ENCODE results near the gene DOCK4. TPM values are rescaled to one million over a fixed set of nuclear protein-coding genes. Genes with fewer than 3 reads are reported as not detected.
A peak's percentile ranks its signal among the peaks of the same experiment; 100 is the strongest.

DOCK4 gene
- total and polyA plus RNA-seq, 4 donors, result 40.3 to 95.0 (median 56.4) TPM

- no peak overlapping the region for H3K27ac ChIP-seq (ENCODE audit: low read depth, low read length)
- no peak overlapping the region for H3K4me3 ChIP-seq (ENCODE audit: low read depth, low read length)
- H3K9me3 ChIP-seq (ENCODE audit: control insufficient read depth, insufficient read depth, low read length), result no peaks in the 10 kb centered on the region
- no peaks in the 10 kb centered on the region for H3K27me3 ChIP-seq (ENCODE audit: control insufficient read depth, insufficient read depth, low read length)
- WGBS (ENCODE audit: insufficient coverage), result 62% methylated on average over 5 of the region's 8 CpGs
- H3K4me1 ChIP-seq (ENCODE audit: control insufficient read depth, insufficient read depth, low read length), result no peaks in the 10 kb centered on the region
- H3K36me3 ChIP-seq (ENCODE audit: control insufficient read depth, insufficient read depth, low read length), result no peaks in the 10 kb centered on the region
- no peak for DNase-seq (ENCODE audit: low read depth in 4 of 6, low spot score in 6 of 6)
These were observed 113.9 kb downstream of the DOCK4 start for GRCh38 chr7:112092306-112092705.

GRCh38 chr7:112091768-112092167 is 114.4 kb downstream of the DOCK4 start:
- Histone ChIP-seq H3K27me3 (ENCODE audit: control insufficient read depth, insufficient read depth, low read length) (no peaks in the 10 kb centered on the region), H3K4me1 (ENCODE audit: control insufficient read depth, insufficient read depth, low read length) (no peaks in the 10 kb centered on the region), H3K9me3 (ENCODE audit: control insufficient read depth, insufficient read depth, low read length) (no peaks in the 10 kb centered on the region), H3K36me3 (ENCODE audit: control insufficient read depth, insufficient read depth, low read length) (no peaks in the 10 kb centered on the region), H3K4me3 (ENCODE audit: low read depth, low read length) (no peak overlapping the region), H3K27ac (ENCODE audit: low read depth, low read length) (no peak overlapping the region)
- DNase-seq (ENCODE audit: low read depth in 4 of 6, low spot score in 6 of 6), result no peak
- WGBS (ENCODE audit: insufficient coverage), result 93% methylated on average over 2 of the region's 3 CpGs

GRCh38 chr7:112089551-112089950 is 116.6 kb downstream of the DOCK4 start:
- H3K27ac ChIP-seq (ENCODE audit: low read depth, low read length), result no peak overlapping the region
- 92% methylated on average over 4 of the region's 4 CpGs for WGBS (ENCODE audit: insufficient coverage)

GRCh38 chr7:112088484-112089016 is 117.6 kb downstream of the DOCK4 start:
- Histone ChIP-seq H3K36me3 (ENCODE audit: control insufficient read depth, insufficient read depth, low read length) (no peaks in the 10 kb centered on the region), H3K27ac (ENCODE audit: low read depth, low read length) (no peak overlapping the region), H3K4me1 (ENCODE audit: control insufficient read depth, insufficient read depth, low read length) (no peaks in the 10 kb centered on the region), H3K9me3 (ENCODE audit: control insufficient read depth, insufficient read depth, low read length) (no peaks in the 10 kb centered on the region), H3K4me3 (ENCODE audit: low read depth, low read length) (no peak overlapping the region), H3K27me3 (ENCODE audit: control insufficient read depth, insufficient read depth, low read length) (no peaks in the 10 kb centered on the region)
- 71% methylated on average over 1 of the region's 4 CpGs for WGBS (ENCODE audit: insufficient coverage)
- no peak for DNase-seq (ENCODE audit: low read depth in 4 of 6, low spot score in 6 of 6)

More at GRCh38 chr7:112089551-112089950, 116.6 kb downstream of the DOCK4 start:
- no peak overlapping the region for H3K4me3 ChIP-seq (ENCODE audit: low read depth, low read length)
- H3K9me3 ChIP-seq (ENCODE audit: control insufficient read depth, insufficient read depth, low read length), result no peaks in the 10 kb centered on the region
- H3K27me3 ChIP-seq (ENCODE audit: control insufficient read depth, insufficient read depth, low read length), result no peaks in the 10 kb centered on the region
- no peak for DNase-seq (ENCODE audit: low read depth in 4 of 6, low spot score in 6 of 6)
- no peaks in the 10 kb centered on the region for H3K4me1 ChIP-seq (ENCODE audit: control insufficient read depth, insufficient read depth, low read length)
- no peaks in the 10 kb centered on the region for H3K36me3 ChIP-seq (ENCODE audit: control insufficient read depth, insufficient read depth, low read length)

- no peaks in the 10 kb centered on the region for H3K9me3 ChIP-seq (ENCODE audit: control insufficient read depth, insufficient read depth, low read length)
- no peak overlapping the region for H3K27ac ChIP-seq (ENCODE audit: low read depth, low read length)
- no peaks in the 10 kb centered on the region for H3K27me3 ChIP-seq (ENCODE audit: control insufficient read depth, insufficient read depth, low read length)
- no peak for DNase-seq (ENCODE audit: low read depth in 4 of 6, low spot score in 6 of 6)
- H3K36me3 ChIP-seq (ENCODE audit: control insufficient read depth, insufficient read depth, low read length), result no peaks in the 10 kb centered on the region
- no peak overlapping the region for H3K4me3 ChIP-seq (ENCODE audit: low read depth, low read length)
- no CpG with 5 or more reads among the region's 3 CpGs for WGBS (ENCODE audit: insufficient coverage)
- H3K4me1 ChIP-seq (ENCODE audit: control insufficient read depth, insufficient read depth, low read length), result no peaks in the 10 kb centered on the region
These were observed 119.5 kb downstream of the DOCK4 start for GRCh38 chr7:112086496-112087254.

GRCh38 chr7:112084520-112084971 is 121.7 kb downstream of the DOCK4 start:
- H3K27ac ChIP-seq (ENCODE audit: low read depth, low read length), result peak overlapping the region; percentile 21
- no peaks in the 10 kb centered on the region for H3K9me3 ChIP-seq (ENCODE audit: control insufficient read depth, insufficient read depth, low read length)
- DNase-seq (ENCODE audit: low read depth in 4 of 6, low spot score in 6 of 6), result peak in 2 of 6 donors; percentile 24 to 42
- H3K4me1 ChIP-seq (ENCODE audit: control insufficient read depth, insufficient read depth, low read length), result no peaks in the 10 kb centered on the region
- H3K36me3 ChIP-seq (ENCODE audit: control insufficient read depth, insufficient read depth, low read length), result no peaks in the 10 kb centered on the region
- H3K27me3 ChIP-seq (ENCODE audit: control insufficient read depth, insufficient read depth, low read length), result no peaks in the 10 kb centered on the region
- no peak overlapping the region for H3K4me3 ChIP-seq (ENCODE audit: low read depth, low read length)
- whole genome bisulfite sequencing (ENCODE audit: insufficient coverage), result 80% methylated on average over 1 of the region's 3 CpGs

- DNase-seq (ENCODE audit: low read depth in 4 of 6, low spot score in 6 of 6), result no peak
- no peak overlapping the region for H3K4me3 ChIP-seq (ENCODE audit: low read depth, low read length)
- no peaks in the 10 kb centered on the region for H3K9me3 ChIP-seq (ENCODE audit: control insufficient read depth, insufficient read depth, low read length)
- no peaks in the 10 kb centered on the region for H3K36me3 ChIP-seq (ENCODE audit: control insufficient read depth, insufficient read depth, low read length)
- no peaks in the 10 kb centered on the region for H3K4me1 ChIP-seq (ENCODE audit: control insufficient read depth, insufficient read depth, low read length)
- H3K27ac ChIP-seq (ENCODE audit: low read depth, low read length), result peak overlapping the region; percentile 5
- WGBS (ENCODE audit: insufficient coverage), result 97% methylated on average over 4 of the region's 7 CpGs
- no peaks in the 10 kb centered on the region for H3K27me3 ChIP-seq (ENCODE audit: control insufficient read depth, insufficient read depth, low read length)
These were observed 122.3 kb downstream of the DOCK4 start for GRCh38 chr7:112083776-112084355.

- WGBS (ENCODE audit: insufficient coverage), result no CpG with 5 or more reads among the region's 7 CpGs
- H3K4me1 ChIP-seq (ENCODE audit: control insufficient read depth, insufficient read depth, low read length), result no peaks in the 10 kb centered on the region
- no peaks in the 10 kb centered on the region for H3K36me3 ChIP-seq (ENCODE audit: control insufficient read depth, insufficient read depth, low read length)
- H3K4me3 ChIP-seq (ENCODE audit: low read depth, low read length), result no peak overlapping the region
- no peaks in the 10 kb centered on the region for H3K27me3 ChIP-seq (ENCODE audit: control insufficient read depth, insufficient read depth, low read length)
- DNase-seq (ENCODE audit: low read depth in 4 of 6, low spot score in 6 of 6), result no peak
- H3K9me3 ChIP-seq (ENCODE audit: control insufficient read depth, insufficient read depth, low read length), result no peaks in the 10 kb centered on the region
- no peak overlapping the region for H3K27ac ChIP-seq (ENCODE audit: low read depth, low read length)
These were observed 123.9 kb downstream of the DOCK4 start for GRCh38 chr7:112082306-112082705.

- no peak overlapping the region for H3K4me3 ChIP-seq (ENCODE audit: low read depth, low read length)
- WGBS (ENCODE audit: insufficient coverage), result 86% methylated on average over 1 of the region's 4 CpGs
- no peaks in the 10 kb centered on the region for H3K4me1 ChIP-seq (ENCODE audit: control insufficient read depth, insufficient read depth, low read length)
- DNase-seq (ENCODE audit: low read depth in 4 of 6, low spot score in 6 of 6), result no peak
- no peak overlapping the region for H3K27ac ChIP-seq (ENCODE audit: low read depth, low read length)
- H3K36me3 ChIP-seq (ENCODE audit: control insufficient read depth, insufficient read depth, low read length), result no peaks in the 10 kb centered on the region
- no peaks in the 10 kb centered on the region for H3K27me3 ChIP-seq (ENCODE audit: control insufficient read depth, insufficient read depth, low read length)
- no peaks in the 10 kb centered on the region for H3K9me3 ChIP-seq (ENCODE audit: control insufficient read depth, insufficient read depth, low read length)
These were observed 124.4 kb downstream of the DOCK4 start for GRCh38 chr7:112081778-112082177.

- no peak overlapping the region for H3K4me3 ChIP-seq (ENCODE audit: low read depth, low read length)
- peak in 1 of 6 donors; percentile 17 for DNase-seq (ENCODE audit: low read depth in 4 of 6, low spot score in 6 of 6)
- H3K27ac ChIP-seq (ENCODE audit: low read depth, low read length), result peak overlapping the region; percentile 6
- H3K27me3 ChIP-seq (ENCODE audit: control insufficient read depth, insufficient read depth, low read length), result no peaks in the 10 kb centered on the region
- no peaks in the 10 kb centered on the region for H3K9me3 ChIP-seq (ENCODE audit: control insufficient read depth, insufficient read depth, low read length)
- no peaks in the 10 kb centered on the region for H3K4me1 ChIP-seq (ENCODE audit: control insufficient read depth, insufficient read depth, low read length)
- no peaks in the 10 kb centered on the region for H3K36me3 ChIP-seq (ENCODE audit: control insufficient read depth, insufficient read depth, low read length)
- 84% methylated on average over 6 of the region's 8 CpGs for WGBS (ENCODE audit: insufficient coverage)
These were observed 125.2 kb downstream of the DOCK4 start for GRCh38 chr7:112080978-112081377.
